ENCODE measurements around the gene LGALS12.
A peak's percentile ranks its signal among the peaks of the same experiment; 100 is the strongest.

LGALS12 gene

GRCh38 chr11:63505857-63506528 is at the start of gene LGALS12:
TSS of gene LGALS12 (plus strand) at chr11:63506084. CDS start at chr11:63506459, 375 bp downstream.
- DNase-seq: no peak

GRCh38 chr11:63459586-63459985 is 46.3 kb upstream of the LGALS12 start:
- DNase-seq: no peak

- no peak for DNase-seq
Observed at GRCh38 chr11:63462137-63462536, 43.7 kb upstream of the LGALS12 start.

- DNase-seq: no peak
Observed at GRCh38 chr11:63470311-63470710, 35.6 kb upstream of the LGALS12 start.

GRCh38 chr11:63472372-63472771 is 33.5 kb upstream of the LGALS12 start:
- DNase-seq: no peak

GRCh38 chr11:63476618-63477017 is 29.3 kb upstream of the LGALS12 start:
- DNase-seq: no peak

GRCh38 chr11:63478896-63479295 is 27.0 kb upstream of the LGALS12 start:
- peak; percentile 78 for DNase-seq

- no peak for DNase-seq
Observed at GRCh38 chr11:63480039-63480438, 25.8 kb upstream of the LGALS12 start.

- no peak for DNase-seq
Observed at GRCh38 chr11:63485777-63486176, 20.1 kb upstream of the LGALS12 start.

GRCh38 chr11:63488789-63489188 is 17.1 kb upstream of the LGALS12 start:
- no peak for DNase-seq

- DNase-seq: no peak
Observed at GRCh38 chr11:63489879-63490278, 16.0 kb upstream of the LGALS12 start.

GRCh38 chr11:63490551-63491239 is 15.2 kb upstream of the LGALS12 start, which contains the start of gene PLAAT5:
TSS of gene PLAAT5 (minus strand) at chr11:63491167. CDS start at chr11:63491034, 133 bp downstream.
- no peak for DNase-seq

- DNase-seq: no peak
Observed at GRCh38 chr11:63491240-63491587, 14.7 kb upstream of the LGALS12 start.

- no peak for DNase-seq
Observed at GRCh38 chr11:63491636-63492372, 14.1 kb upstream of the LGALS12 start.

GRCh38 chr11:63492441-63492840 is 13.4 kb upstream of the LGALS12 start:
- no peak for DNase-seq

GRCh38 chr11:63493127-63493526 is 12.8 kb upstream of the LGALS12 start:
- no peak for DNase-seq

- DNase-seq: no peak
Observed at GRCh38 chr11:63494975-63495374, 10.9 kb upstream of the LGALS12 start.

- DNase-seq: no peak
Observed at GRCh38 chr11:63499874-63500273, 6.0 kb upstream of the LGALS12 start.

GRCh38 chr11:63501236-63501635 is 4.6 kb upstream of the LGALS12 start:
- DNase-seq: no peak

- no peak for DNase-seq
Observed at GRCh38 chr11:63502252-63502820, 3.5 kb upstream of the LGALS12 start.

GRCh38 chr11:63503492-63503891 is 2.4 kb upstream of the LGALS12 start:
- no peak for DNase-seq

GRCh38 chr11:63504054-63504453 is 1.8 kb upstream of the LGALS12 start:
- DNase-seq: no peak

GRCh38 chr11:63504933-63505586 is 824 bp upstream of the LGALS12 start:
- DNase-seq: no peak

All from NCI-H1694 treated with DMSO at 0.1 percent for 48 hours (cell line).